GM06990 (cell line): ENCODE results near the gene TBC1D25.

Experiments used
- DNase-seq: peaks from one replicate; pipeline ENCODE4 v3.0.0-alpha.2; 2011; ENCODE audit not compliant: insufficient read length; ENCODE audit errors: extremely low read depth
- H3K27me3 ChIP-seq: replicated peaks from 2 replicates; pipeline ENCODE4 v1.6.0; 2011; ENCODE audit warnings: low read length; ENCODE audit not compliant: control insufficient read depth, insufficient read depth
- H3K36me3 ChIP-seq: 2 replicates; pipeline ENCODE4 v1.5.1; 2011; ENCODE audit warnings: low read length; ENCODE audit not compliant: control insufficient read depth, insufficient read depth
- H3K4me3 ChIP-seq: replicated peaks from 2 replicates; pipeline ENCODE4 v1.5.1; 2011; ENCODE audit warnings: low read depth, mild to moderate bottlenecking, control low read depth, low read length
- TF ChIP-seq, protein P1 (sequence below): IDR thresholded peaks from 2 replicates; pipeline ENCODE4 v1.5.1; 2011; ENCODE audit warnings: low read length, control low read depth, mild to moderate bottlenecking, inconsistent platforms; ENCODE audit not compliant: insufficient read depth, poor library complexity, severe bottlenecking

The TBC1D25 gene

DNA sequence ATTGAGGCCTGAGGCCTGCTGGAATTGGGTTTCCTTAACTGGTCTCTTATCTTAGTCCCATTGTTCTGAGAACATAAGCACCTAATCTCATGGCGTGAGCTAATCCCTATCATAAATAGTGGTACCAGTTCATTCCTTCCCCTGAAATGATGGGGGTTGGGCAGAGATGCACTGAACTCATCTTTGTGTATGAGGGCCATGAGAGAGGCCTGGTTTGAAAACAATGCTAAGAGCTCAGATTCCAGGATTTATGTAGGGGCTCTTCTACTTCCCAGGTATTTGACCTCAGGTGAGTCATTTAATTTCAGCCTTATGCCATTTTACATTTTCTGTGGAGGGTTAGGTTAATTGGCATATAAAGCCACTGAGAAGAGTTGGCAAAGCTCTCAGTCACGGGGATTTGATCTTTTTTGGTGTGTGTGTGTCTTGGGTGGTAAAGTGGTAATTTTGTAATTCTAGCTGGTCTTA lies 39.2 kb downstream of the TBC1D25 start:
- no peak for DNase-seq
- H3K4me3 ChIP-seq = no peak overlapping the region
- H3K36me3 ChIP-seq = peaks cover 13% of the 10 kb centered on the region
- no peaks in the 10 kb centered on the region for H3K27me3 ChIP-seq
- TF ChIP-seq, protein P1, sequence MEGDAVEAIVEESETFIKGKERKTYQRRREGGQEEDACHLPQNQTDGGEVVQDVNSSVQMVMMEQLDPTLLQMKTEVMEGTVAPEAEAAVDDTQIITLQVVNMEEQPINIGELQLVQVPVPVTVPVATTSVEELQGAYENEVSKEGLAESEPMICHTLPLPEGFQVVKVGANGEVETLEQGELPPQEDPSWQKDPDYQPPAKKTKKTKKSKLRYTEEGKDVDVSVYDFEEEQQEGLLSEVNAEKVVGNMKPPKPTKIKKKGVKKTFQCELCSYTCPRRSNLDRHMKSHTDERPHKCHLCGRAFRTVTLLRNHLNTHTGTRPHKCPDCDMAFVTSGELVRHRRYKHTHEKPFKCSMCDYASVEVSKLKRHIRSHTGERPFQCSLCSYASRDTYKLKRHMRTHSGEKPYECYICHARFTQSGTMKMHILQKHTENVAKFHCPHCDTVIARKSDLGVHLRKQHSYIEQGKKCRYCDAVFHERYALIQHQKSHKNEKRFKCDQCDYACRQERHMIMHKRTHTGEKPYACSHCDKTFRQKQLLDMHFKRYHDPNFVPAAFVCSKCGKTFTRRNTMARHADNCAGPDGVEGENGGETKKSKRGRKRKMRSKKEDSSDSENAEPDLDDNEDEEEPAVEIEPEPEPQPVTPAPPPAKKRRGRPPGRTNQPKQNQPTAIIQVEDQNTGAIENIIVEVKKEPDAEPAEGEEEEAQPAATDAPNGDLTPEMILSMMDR = no peak

DNA sequence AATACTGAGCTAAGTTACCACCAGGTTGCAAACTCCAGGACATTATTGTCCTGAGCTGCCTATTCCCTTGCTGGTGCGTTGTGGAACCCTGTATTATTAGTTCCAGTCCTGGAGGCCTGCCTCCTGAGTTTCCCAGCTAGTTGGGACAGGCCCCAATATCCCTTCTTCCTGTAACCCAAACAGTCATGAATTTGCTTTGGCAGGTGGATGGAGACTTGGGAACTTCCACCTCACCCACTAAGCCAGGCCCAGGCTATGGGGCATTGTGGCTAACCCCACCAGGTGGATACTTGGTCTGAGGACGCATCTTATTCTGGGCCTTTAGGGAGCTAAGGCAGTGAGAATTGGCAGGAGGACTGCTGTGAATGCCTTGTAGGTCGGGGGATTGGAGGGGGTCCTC lies 39.7 kb downstream of the TBC1D25 start:
- Histone ChIP-seq H3K4me3 (no peak overlapping the region), H3K36me3 (peaks cover 13% of the 10 kb centered on the region), H3K27me3 (no peaks in the 10 kb centered on the region)
- DNase-seq = no peak
- TF ChIP-seq, protein P1 = no peak

- no peak overlapping the region for H3K4me3 ChIP-seq
- H3K27me3 ChIP-seq = no peaks in the 10 kb centered on the region
- TF ChIP-seq, protein P1 = no peak
- no peak for DNase-seq
- H3K36me3 ChIP-seq = peaks cover 8% of the 10 kb centered on the region
Measured at GRCh38 chrX:48580662-48581061, 41.1 kb downstream of the TBC1D25 start.

- no peak for DNase-seq
- TF ChIP-seq, protein P1 = no peak
- H3K27me3 ChIP-seq = no peaks in the 10 kb centered on the region
- no peaks in the 10 kb centered on the region for H3K36me3 ChIP-seq
- no peak overlapping the region for H3K4me3 ChIP-seq
Measured at GRCh38 chrX:48584698-48585097, 45.2 kb downstream of the TBC1D25 start.

DNA sequence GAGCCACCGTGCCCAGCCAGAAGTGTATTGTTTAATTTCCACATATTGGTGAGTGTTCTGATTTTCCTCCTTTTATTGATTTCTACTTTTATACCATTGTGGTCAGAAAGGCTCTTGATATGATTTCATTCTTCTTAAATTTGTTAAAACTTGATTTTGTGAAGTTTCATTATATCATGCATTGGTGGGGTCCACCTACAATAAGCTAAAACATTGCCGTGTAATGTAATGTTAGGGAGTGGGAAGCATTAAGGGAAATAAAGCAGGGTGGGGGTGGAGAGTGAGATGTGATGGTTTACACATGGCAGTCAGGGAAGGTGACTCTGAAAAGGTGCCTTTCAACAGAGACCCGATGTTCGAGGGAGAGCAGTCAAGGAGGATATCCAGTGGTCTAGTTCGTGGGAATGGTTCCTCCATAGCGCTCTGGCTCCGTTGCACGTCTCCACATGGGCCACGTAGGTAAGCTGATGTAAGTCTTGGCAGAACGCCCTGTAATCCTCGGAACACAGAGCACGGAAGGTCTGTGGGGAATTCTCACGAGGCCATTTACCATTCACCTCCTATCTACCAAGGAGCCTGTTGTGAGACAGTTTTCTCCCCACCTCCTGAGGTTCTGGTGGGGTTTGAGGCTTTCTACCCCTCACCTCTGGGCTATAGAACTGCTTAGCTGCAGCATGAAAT lies 50.1 kb downstream of the TBC1D25 start:
- no peaks in the 10 kb centered on the region for H3K27me3 ChIP-seq
- DNase-seq = no peak
- no peaks in the 10 kb centered on the region for H3K36me3 ChIP-seq
- TF ChIP-seq, protein P1 = no peak
- H3K4me3 ChIP-seq = no peak overlapping the region
